HG03342 (cell line): ENCODE results near the gene SRRM3.
"Not testable (repeated sequence)": the region's sequence is repeated elsewhere in the genome, so short reads cannot be mapped to it uniquely, and the experiment has no call there.

ENCODE experiments used
- ATAC-seq: cut with Tn5 transposase; IDR thresholded peaks from one replicate; pipeline ENCODE4 v1.9.1; 2021; ENCODE audit warnings: mild to moderate bottlenecking, moderate library complexity; ENCODE audit not compliant: unreplicated experiment

Gene SRRM3

DNA sequence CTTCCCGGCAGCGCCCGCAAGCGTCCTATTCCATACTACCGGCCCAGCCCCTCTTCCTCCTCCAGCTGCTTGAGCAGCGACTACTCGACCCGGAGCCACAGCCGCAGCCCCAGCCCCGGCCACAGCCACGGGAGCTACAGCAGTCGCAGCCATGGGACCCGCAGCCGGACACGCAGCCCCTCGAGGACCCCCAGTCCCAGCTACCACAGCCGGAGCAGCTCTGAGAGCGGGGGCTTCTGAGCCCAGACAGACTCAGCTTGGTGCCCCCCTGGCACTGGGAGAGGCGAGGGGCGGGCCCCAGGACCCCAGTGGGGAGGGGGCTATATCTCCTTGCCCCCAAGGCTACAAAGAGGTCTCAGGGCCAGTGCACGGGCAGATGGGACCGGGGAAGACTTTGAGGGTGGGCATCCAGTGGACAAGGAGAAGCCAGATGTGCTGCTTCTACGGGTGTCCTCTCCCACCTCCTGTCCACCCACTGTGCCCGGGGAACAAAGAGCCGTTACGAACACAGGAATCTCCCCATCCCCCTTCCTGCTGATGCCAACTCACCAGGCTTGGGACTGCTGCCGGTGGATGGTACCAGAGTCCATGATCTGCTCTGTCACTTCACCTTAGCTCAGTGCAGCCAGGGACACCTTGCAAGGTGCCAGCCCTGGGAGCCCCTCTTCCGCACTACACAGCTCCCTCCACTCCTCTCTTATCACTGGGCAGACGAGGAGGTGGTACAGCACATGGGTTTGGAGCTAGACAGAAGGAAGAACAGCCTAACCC is 84.1 kb downstream of the SRRM3 start:
- ATAC-seq: no peak

DNA sequence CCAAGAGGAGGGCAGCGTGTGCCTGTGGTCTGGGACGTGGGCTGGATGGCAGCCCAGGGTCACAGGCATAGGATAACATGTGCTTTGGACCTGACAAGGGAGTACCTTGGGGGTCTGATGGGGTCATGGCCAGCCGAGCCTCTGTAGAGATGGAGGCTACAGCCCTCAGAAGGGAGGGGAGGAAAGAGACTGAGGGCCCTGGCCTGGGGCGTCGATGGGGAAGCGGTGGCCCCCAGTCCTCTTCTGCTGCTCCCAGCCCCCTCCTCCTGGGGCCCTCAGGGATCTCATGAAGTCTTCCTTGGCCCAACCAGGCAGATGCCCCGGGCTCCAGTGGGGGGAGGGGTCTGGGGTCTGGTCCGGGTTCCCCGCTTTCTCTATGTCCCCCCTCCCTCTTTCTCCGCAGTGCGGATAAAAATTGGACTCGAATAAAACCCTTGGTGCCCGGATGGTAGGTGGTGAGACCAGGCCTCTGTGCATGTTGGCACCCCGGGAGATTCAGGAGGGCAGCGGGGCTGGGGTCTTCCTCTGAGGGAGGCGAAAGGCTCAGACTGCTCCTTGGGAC is 85.2 kb downstream of the SRRM3 start:
- ATAC-seq: no peak

DNA sequence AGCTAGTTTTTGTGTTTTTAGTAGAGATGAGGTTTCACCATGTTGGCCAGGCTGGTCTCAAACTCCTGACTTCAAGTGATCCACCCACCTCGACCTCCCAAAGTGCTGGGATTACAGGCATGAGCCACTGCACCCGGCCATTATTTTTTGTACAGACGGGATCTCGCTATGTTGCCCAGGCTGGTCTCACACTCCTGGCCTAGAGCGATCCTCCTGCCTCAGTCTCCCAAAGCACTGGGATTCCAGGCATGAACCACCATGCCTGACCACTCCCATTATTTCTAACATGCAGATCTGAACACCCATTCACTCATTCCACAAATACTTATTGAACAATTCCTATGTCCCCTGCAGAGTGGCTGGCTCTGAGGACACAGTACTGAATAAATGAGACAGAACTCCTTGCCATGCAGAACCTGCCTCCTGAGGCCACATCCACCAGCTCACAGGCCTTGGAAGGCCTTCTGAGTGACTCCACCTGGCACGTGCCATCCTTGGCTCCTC is 89.2 kb downstream of the SRRM3 start:
- ATAC-seq: not testable (repeated sequence)

GRCh38 chr7:76291351-76292212 is 89.9 kb downstream of the SRRM3 start:
- ATAC-seq: peak; percentile 82

GRCh38 chr7:76292213-76292573 is 90.5 kb downstream of the SRRM3 start:
- ATAC-seq: peak; percentile 9

DNA sequence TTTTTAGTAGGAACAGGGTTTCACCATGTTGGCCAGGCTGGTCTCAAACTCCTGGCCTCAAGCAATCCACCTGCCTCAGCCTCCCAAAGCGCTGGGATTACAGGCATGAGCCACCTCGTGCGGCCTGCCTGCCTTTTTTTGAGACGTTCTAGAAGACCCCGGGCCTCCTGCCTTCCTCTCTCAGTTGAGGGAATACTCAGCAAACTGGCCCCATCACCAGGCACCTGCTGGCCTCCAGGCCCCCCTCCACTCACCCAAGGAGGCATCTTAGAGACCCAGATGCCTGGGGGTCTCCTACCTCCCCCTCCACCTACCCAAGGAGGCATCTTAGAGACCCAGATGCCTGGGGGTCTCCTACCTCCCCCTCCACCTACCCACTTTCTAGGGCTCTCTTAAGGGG is 91.2 kb downstream of the SRRM3 start:
- not testable (repeated sequence) for ATAC-seq

DNA sequence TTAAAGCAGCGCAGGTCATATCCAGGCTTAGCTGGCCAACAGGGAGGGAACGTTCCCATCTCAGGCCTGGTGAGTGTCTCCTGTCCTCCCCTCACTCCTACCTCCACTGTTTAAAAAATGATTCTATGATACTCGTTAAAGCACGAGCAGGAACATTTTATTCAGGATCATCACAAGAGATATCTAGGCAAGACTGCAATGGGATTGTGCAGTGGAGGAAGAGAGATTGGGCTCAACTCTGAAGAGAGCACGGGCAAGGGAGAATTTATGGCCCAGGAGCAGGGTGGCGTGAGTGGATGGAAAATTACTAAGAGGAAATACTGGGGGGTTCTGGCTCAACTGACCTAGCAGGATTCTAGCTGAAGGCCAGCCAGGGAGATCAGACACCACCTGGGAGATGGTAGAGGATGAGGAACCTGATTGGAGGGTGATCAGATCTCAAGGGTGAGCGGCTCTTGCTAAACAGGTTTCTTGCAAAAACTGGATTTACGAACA is 91.8 kb downstream of the SRRM3 start:
- ATAC-seq: no peak

- ATAC-seq: peak; percentile 40
These were observed 92.8 kb downstream of the SRRM3 start for GRCh38 chr7:76294344-76295024.

- no peak for ATAC-seq
These were observed 95.3 kb downstream of the SRRM3 start for GRCh38 chr7:76296743-76297740.

DNA sequence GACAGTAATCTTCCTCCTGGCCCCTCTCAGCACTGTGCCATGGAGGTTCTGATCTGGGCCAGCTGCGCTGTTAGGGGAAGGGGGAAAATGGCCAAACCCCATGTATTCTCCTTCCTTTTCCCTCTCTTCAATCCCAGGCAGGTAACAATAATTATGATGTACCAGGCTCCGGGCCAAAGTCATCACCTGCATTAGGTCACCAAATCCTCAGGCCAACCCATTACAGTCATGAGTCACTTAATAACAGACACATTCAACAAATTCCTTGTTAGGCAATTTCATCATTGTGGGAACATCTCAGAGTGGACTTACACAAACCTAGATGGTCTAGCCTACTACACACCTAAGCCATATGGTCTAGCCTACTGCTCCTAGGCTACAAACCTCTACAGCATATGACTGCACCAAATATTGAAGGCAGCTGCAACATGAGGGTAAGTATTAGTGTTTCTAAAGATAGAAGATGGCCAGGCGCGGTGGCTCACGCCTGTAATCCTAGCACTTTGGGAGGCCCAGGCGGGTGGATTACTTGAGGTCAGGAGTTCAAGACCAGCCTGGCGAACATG is 98.6 kb downstream of the SRRM3 start:
- ATAC-seq: no peak

DNA sequence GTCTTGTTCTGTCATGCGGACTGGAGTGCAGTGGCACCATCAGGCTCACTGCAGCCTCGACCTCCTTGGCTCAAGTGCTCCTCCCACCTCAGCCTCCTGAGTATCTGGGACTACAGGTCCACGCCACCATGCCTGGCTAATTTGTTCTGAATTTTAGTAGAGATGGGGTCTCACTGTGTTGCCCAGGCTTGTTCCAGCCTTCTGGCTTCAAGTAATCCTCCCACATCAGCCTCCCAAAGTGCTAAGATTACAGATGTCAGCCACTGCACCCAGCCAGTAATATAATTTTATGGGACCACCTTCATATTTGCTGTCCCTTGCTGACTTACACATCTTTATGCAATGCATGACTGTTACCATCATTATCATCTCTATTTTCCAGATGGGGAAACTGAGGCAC is 99.3 kb downstream of the SRRM3 start:
- ATAC-seq: no peak

- ATAC-seq: peak; percentile 64
These were observed 100.9 kb downstream of the SRRM3 start, which contains the start of gene HSPB1 for GRCh38 chr7:76302347-76303201. Gene HSPB1, plus strand, starts transcription at chr7:76302673. Its CDS starts 40 bp downstream, at chr7:76302713.

DNA sequence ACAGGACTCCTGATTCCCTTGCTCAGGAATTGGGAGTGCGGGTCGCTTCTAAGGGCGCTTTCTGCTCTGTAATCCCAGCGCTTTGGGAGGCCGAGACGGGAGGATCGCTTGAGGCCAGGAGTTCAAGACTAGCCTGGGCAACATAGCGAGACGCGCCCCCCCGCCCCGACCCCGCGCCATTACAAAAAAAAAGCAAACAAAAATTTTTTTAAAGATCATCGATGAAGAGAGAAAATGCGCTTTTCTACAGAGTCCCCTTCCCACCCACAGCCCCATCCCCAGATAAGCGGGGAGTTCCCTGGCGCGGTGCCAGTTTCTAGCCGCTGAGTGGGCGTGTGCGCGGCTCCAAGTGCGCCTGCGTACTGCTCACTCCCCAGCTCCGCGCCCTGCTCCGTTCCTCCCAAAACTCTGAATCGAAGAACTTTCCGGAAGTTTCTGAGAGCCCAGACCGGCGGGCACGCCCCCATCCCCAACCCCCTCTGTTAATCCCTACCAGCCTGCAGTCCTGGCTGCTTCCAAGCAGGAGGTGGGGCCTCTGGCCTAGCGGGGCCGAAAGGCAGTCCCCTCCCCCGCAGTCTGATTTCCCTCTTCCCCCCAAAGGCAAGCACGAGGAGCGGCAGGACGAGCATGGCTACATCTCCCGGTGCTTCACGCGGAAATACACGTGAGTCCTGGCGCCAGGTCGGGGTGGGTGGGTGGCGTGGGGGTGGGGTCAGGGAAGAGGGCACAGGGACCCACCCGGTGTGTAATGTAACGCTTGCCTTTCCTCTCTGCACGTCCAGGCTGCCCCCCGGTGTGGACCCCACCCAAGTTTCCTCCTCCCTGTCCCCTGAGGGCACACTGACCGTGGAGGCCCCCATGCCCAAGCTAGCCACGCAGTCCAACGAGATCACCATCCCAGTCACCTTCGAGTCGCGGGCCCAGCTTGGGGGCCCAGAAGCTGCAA is 101.8 kb downstream of the SRRM3 start:
- ATAC-seq: no peak

DNA sequence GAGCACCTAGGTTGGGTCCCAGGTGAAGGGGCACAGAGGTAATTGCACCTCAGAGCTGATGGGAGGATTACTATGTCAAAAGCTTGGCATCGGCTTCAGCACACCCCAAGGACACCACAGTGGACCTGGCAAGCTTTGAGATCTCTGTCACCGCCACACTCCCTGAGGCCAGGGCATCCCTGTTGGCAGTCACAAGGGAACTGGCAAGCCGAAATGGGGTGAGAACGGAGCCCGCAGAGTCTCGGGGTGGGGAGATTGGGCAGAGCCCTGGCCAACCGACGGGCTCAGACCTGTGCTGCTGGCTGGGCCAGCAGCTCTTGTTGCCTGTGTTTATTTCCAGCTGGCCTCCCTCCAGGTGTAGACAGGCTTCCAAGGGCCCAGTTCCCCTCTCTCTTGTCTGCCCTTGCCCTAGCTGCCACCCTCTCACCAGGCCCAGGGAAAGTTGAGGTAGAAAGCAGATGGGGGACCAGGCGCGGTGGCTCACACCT is 103.2 kb downstream of the SRRM3 start:
- no peak for ATAC-seq

DNA sequence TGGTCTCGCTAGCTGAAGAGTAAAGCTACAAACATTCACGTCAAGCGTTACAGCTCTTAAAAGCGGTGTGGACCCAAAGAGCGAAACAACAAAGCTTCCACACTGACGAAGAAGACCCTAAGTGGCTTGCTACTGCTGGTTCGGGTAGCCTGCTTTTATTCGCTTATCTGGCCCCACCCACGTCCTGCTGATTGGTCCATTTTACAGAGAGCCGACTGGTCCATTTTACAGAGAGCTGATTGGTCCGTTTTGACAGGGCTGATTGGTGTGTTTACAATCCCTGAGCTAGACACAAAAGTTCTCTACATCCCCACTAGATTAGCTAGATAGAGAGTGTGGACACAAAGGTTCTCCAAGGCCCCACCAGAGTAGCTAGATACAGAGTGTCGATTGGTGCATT is 107.2 kb downstream of the SRRM3 start:
- ATAC-seq: not testable (repeated sequence)

- not testable (repeated sequence) for ATAC-seq
These were observed 107.8 kb downstream of the SRRM3 start for GRCh38 chr7:76309341-76310101.
